ENCODE data around the gene FBXW11. TPM values are rescaled to one million over a fixed set of nuclear protein-coding genes. Genes with fewer than 3 reads are reported as not detected.

FBXW11 gene
- total RNA-seq, 1 experiment from 2014 or later = 52.2 TPM

DNA sequence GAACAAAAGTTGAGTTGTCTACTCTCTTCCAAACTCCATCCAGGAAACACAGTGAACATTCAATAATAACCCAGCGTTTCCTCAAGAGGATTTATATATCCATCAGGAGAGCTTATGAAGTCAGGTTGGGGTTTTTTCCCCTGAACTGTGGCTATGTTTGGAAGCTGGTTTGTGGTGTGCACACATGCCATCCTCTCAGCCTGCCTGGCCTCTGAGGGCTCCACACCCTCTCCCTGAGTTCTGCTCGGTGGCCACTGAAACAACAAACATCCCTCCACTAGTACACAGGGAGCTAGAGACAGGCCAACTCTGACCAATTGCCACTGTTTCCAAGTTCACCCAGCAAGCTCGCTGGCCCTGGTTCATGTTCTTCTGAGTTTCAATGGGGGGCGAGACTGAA is 185.2 kb downstream of the FBXW11 start:
- Mint-ChIP-seq H3K36me3 (no peaks in the 10 kb centered on the region), H3K4me1 (peaks cover 3% of the 10 kb centered on the region), H3K27me3 (ENCODE audit: low read depth) (peaks cover 3% of the 10 kb centered on the region; the same call in 1 of the 2 replicates), H3K27ac (no peak overlapping the region), H3K9me3 (no peaks in the 10 kb centered on the region), H3K4me3 (no peak overlapping the region)
- ChIA-PET CTCF (interaction anchor here (1.6 kb wide), 1 partner anchor 37 kb away, joined by 5 read pairs; no protein-coding TSS in a partner anchor), POLR2A (no interaction called here)
- no peak for TF ChIP-seq GABPB1 (CRISPR knock-in tag; IDR thresholded peaks at IDR 0.05)
- DNase-seq (ENCODE audit: low spot score) = no peak
- ATAC-seq = no peak

DNA sequence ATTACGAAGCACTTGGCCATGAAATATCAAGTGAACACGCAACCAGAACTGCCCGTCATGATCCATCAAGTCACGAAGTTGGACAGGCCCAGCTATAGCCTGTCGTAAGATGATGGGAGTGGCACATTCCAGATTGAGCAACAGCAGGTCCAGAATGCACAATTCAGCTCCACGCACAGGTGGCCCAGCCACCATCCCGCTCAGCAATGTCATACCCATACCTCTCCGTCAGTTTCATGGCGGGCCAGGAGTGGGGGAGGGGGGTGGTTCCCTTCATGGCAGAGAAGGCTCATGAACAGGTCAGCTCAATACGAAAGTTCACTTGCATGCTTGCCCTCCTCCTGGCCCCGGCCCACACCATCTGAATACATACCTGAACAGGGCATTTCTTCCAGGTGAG is 185.9 kb downstream of the FBXW11 start:
- ChIA-PET POLR2A (no interaction called here), CTCF (interaction anchor here (0.6 to 1.6 kb wide), 3 partner anchors 29 to 98 kb away, joined by 4 to 5 read pairs (median 4); no protein-coding TSS in a partner anchor)
- H3K36me3 Mint-ChIP-seq = no peaks in the 10 kb centered on the region
- TF ChIP-seq CBFB (CRISPR knock-in tag; IDR thresholded peaks at IDR 0.05; ENCODE audit: low read depth) (no peak), ATF1 (CRISPR knock-in tag; IDR thresholded peaks at IDR 0.05) (no peak), TP53 (CRISPR knock-in tag; IDR thresholded peaks at IDR 0.05) (no peak), MYBL2 (CRISPR knock-in tag; IDR thresholded peaks at IDR 0.05) (no peak), ZNF219 (CRISPR knock-in tag; IDR thresholded peaks at IDR 0.05; ENCODE audit: borderline replicate concordance) (no peak), E2F5 (CRISPR knock-in tag; IDR thresholded peaks at IDR 0.05) (no peak), RORB (CRISPR knock-in tag; IDR thresholded peaks at IDR 0.05) (no peak), USF1 (CRISPR knock-in tag; IDR thresholded peaks at IDR 0.05) (no peak), ZNF423 (CRISPR knock-in tag; IDR thresholded peaks at IDR 0.05) (no peak), NR2C2 (CRISPR knock-in tag; IDR thresholded peaks at IDR 0.05) (no peak)
- TF ChIP-seq, protein P1, sequence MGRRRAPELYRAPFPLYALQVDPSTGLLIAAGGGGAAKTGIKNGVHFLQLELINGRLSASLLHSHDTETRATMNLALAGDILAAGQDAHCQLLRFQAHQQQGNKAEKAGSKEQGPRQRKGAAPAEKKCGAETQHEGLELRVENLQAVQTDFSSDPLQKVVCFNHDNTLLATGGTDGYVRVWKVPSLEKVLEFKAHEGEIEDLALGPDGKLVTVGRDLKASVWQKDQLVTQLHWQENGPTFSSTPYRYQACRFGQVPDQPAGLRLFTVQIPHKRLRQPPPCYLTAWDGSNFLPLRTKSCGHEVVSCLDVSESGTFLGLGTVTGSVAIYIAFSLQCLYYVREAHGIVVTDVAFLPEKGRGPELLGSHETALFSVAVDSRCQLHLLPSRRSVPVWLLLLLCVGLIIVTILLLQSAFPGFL (CRISPR knock-in tag; IDR thresholded peaks at IDR 0.05; ENCODE audit: borderline replicate concordance) = no peak
- TF ChIP-seq, protein P2, sequence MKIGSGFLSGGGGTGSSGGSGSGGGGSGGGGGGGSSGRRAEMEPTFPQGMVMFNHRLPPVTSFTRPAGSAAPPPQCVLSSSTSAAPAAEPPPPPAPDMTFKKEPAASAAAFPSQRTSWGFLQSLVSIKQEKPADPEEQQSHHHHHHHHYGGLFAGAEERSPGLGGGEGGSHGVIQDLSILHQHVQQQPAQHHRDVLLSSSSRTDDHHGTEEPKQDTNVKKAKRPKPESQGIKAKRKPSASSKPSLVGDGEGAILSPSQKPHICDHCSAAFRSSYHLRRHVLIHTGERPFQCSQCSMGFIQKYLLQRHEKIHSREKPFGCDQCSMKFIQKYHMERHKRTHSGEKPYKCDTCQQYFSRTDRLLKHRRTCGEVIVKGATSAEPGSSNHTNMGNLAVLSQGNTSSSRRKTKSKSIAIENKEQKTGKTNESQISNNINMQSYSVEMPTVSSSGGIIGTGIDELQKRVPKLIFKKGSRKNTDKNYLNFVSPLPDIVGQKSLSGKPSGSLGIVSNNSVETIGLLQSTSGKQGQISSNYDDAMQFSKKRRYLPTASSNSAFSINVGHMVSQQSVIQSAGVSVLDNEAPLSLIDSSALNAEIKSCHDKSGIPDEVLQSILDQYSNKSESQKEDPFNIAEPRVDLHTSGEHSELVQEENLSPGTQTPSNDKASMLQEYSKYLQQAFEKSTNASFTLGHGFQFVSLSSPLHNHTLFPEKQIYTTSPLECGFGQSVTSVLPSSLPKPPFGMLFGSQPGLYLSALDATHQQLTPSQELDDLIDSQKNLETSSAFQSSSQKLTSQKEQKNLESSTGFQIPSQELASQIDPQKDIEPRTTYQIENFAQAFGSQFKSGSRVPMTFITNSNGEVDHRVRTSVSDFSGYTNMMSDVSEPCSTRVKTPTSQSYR (CRISPR knock-in tag; IDR thresholded peaks at IDR 0.05) = no peak
- TF ChIP-seq, protein P3, sequence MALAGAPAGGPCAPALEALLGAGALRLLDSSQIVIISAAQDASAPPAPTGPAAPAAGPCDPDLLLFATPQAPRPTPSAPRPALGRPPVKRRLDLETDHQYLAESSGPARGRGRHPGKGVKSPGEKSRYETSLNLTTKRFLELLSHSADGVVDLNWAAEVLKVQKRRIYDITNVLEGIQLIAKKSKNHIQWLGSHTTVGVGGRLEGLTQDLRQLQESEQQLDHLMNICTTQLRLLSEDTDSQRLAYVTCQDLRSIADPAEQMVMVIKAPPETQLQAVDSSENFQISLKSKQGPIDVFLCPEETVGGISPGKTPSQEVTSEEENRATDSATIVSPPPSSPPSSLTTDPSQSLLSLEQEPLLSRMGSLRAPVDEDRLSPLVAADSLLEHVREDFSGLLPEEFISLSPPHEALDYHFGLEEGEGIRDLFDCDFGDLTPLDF (CRISPR knock-in tag; IDR thresholded peaks at IDR 0.05) = no peak
- TF ChIP-seq, protein P4, sequence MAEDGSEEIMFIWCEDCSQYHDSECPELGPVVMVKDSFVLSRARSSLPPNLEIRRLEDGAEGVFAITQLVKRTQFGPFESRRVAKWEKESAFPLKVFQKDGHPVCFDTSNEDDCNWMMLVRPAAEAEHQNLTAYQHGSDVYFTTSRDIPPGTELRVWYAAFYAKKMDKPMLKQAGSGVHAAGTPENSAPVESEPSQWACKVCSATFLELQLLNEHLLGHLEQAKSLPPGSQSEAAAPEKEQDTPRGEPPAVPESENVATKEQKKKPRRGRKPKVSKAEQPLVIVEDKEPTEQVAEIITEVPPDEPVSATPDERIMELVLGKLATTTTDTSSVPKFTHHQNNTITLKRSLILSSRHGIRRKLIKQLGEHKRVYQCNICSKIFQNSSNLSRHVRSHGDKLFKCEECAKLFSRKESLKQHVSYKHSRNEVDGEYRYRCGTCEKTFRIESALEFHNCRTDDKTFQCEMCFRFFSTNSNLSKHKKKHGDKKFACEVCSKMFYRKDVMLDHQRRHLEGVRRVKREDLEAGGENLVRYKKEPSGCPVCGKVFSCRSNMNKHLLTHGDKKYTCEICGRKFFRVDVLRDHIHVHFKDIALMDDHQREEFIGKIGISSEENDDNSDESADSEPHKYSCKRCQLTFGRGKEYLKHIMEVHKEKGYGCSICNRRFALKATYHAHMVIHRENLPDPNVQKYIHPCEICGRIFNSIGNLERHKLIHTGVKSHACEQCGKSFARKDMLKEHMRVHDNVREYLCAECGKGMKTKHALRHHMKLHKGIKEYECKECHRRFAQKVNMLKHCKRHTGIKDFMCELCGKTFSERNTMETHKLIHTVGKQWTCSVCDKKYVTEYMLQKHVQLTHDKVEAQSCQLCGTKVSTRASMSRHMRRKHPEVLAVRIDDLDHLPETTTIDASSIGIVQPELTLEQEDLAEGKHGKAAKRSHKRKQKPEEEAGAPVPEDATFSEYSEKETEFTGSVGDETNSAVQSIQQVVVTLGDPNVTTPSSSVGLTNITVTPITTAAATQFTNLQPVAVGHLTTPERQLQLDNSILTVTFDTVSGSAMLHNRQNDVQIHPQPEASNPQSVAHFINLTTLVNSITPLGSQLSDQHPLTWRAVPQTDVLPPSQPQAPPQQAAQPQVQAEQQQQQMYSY (CRISPR knock-in tag; IDR thresholded peaks at IDR 0.05) = no peak
- H3K4me3 Mint-ChIP-seq = no peak overlapping the region
- no peaks in the 10 kb centered on the region for H3K9me3 Mint-ChIP-seq
- peaks cover 3% of the 10 kb centered on the region for H3K4me1 Mint-ChIP-seq
- no peak overlapping the region for H3K27ac Mint-ChIP-seq
- DNase-seq (ENCODE audit: low spot score) (no peak), ATAC-seq (no peak)
- peaks cover 3% of the 10 kb centered on the region; the same call in 1 of the 2 replicates for H3K27me3 Mint-ChIP-seq (ENCODE audit: low read depth)
